Smooth muscle cell (in vitro differentiated cells): ENCODE measurements around the gene WDR74. TPM values are rescaled to one million over a fixed set of nuclear protein-coding genes. Genes with fewer than 3 reads are reported as not detected.
A peak's percentile ranks its signal among the peaks of the same experiment; 100 is the strongest.

Experiments used
- DNase-seq: peaks from one replicate; lab custom pipeline; 2025; ENCODE audit not compliant: unreplicated experiment; lab: John Stamatoyannopoulos, UW
- H2AFZ ChIP-seq: fragments of 200-600 bp; sonication (generic); 2 replicates; pipeline ENCODE4 v1.6.0; 2016; ENCODE audit warnings: antibody characterized with exemption, low read depth, mild to moderate bottlenecking
- H3F3A ChIP-seq: fragments of 200-600 bp; sonication (generic); 2 replicates; pipeline ENCODE4 v1.6.0; 2017; ENCODE audit warnings: antibody characterized with exemption, low read depth
- H3K27ac ChIP-seq: fragments of 200-600 bp; sonication (generic); 2 replicates; pipeline ENCODE4 v1.5.1; 2016; ENCODE audit warnings: low read depth, mild to moderate bottlenecking
- H3K27me3 ChIP-seq: fragments of 200-600 bp; sonication (generic); 2 replicates; pipeline ENCODE4 v1.6.1; 2016; ENCODE audit warnings: low read depth, mild to moderate bottlenecking
- H3K36me3 ChIP-seq: fragments of 200-600 bp; sonication (generic); 2 replicates; pipeline ENCODE4 v1.5.1; 2016; ENCODE audit warnings: low read depth
- H3K4me1 ChIP-seq: fragments of 200-600 bp; sonication (generic); 2 replicates; pipeline ENCODE4 v1.5.1; 2016; ENCODE audit warnings: low read depth
- H3K4me2 ChIP-seq: fragments of 200-600 bp; sonication (generic); 2 replicates; pipeline ENCODE4 v1.6.0; 2016; ENCODE audit warnings: mild to moderate bottlenecking
- H3K4me3 ChIP-seq: fragments of 200-600 bp; sonication (generic); 2 replicates; pipeline ENCODE4 v1.5.1; 2016; ENCODE audit warnings: mild to moderate bottlenecking
- H3K79me2 ChIP-seq: fragments of 200-600 bp; sonication (generic); 2 replicates; pipeline ENCODE4 v1.6.0; 2016; ENCODE audit warnings: low read depth, mild to moderate bottlenecking
- H3K9ac ChIP-seq: fragments of 200-600 bp; sonication (generic); 2 replicates; pipeline ENCODE4 v1.6.0; 2016; ENCODE audit warnings: low read depth
- H3K9me3 ChIP-seq: fragments of 200-600 bp; sonication (generic); replicated peaks from 2 replicates; pipeline ENCODE4 v1.5.1; 2016; ENCODE audit warnings: low read depth
- H4K20me1 ChIP-seq: fragments of 200-600 bp; sonication (generic); 2 replicates; pipeline ENCODE4 v1.6.0; 2016; ENCODE audit warnings: low read depth
- WGBS: methylation state at CpG from one replicate; pipeline ENCODE4 v1.1.7; 2016; ENCODE audit warnings: low lambda C conversion rate; 5-methylcytosine and 5-hydroxymethylcytosine counted together
- polyA plus RNA-seq: library from polyadenylated mRNA; unstranded; fragments of >200 nt; fragmentation: Nextera tagmentation; extraction: Ambion mirVana; gene quantifications from 2 replicates; pipeline ENCODE4 v1.2.1, GENCODE V29; 2016
- total RNA-seq: library from RNA; depleted of rRNA; stranded (reverse); fragments of >200 nt; gene quantifications from 2 replicates; pipeline ENCODE4 v1.2.3, GENCODE V29; 2014
- TF ChIP-seq, protein P1 (sequence below): fragments of 200-600 bp; sonication (generic); IDR thresholded peaks from 2 replicates; pipeline ENCODE4 v1.5.1; 2017; ENCODE audit warnings: borderline replicate concordance, mild to moderate bottlenecking, antibody characterized with exemption; ENCODE audit not compliant: insufficient read depth, poor library complexity, severe bottlenecking

The WDR74 gene
- total and polyA plus RNA-seq, 2 experiments from 2014 or later: 36.6 to 46.1 TPM

DNA sequence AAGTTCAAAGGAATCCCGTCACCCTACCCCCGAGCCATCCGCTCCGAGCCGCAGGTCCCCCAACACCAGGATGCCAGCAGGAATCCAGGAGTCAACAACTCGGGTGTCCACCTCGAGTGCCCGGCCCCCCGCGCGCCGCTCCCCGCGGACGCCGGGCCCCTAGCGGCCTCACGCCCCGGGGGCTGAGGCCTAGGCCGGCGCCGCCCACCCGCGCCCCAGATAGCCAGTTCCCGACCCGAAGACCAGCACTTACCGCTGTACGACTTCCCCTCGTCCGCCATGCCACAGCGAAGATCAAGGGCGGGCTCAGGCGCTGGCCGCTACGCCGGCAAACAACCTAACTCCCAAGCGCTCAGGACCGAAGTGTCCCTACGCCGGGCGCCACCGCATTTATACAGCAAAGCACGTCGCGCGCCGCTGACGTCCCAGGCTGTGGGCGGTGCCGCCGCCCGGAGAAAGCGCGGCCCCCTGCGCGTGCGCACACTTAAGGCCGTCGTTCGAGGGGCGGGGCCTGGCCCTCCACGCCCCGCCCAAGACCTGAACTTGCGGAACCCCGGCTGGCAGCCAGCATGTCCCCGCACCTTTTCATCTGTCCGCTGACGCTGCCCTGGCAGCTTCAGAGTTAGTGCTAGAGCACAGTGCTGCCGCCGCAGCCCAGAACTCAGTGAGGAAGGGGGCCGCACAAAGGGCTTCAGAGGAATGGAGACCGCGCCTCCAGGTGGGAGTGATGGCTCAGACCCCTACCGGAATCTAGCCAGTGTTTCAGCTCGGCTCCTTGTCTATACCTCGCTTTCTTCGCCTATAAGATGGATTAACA lies 34.1 kb downstream of the WDR74 start, which contains the start of gene NXF1:
Gene NXF1 (minus strand): TSS at position 365 of the 817 bp plus-strand sequence. CDS start 84 bp downstream, at position 281.
- peaks cover 32% of the 10 kb centered on the region for H4K20me1 ChIP-seq

DNA sequence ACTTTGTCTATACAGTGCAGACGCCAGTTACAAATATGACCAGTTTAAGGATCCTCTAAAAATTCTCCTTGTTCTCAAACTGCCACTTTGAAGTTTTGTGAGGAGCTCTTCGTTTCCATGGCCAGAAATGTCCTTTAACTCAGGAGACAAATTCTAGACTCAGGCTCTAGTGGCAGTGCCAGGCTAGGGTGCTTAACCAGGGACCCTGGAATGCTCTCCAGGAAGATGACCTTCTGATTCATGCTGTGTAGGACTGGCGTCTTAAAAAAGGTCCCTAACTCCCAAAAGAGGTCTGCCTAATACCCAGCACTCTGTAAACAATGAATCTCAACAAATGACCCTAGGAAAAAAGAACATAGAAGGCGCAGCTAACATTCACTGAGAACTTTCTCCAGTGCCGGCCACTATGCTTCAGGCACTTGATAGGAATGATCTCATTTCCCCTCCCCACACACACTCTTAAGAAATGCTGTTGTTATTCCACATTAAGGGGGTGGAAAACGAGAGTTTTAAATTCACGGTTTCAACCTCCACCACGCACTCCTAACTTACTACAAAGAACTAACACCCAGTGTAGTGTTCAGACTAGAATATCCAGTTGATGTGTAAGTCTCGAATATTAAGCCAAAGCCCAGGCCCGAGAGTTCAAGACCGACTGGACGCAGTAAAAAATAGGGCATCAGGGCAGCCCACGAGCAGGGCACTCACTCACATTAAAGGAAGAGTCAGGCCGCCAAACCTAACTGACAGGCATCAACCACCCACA lies 34.9 kb downstream of the WDR74 start:
- peaks cover 12% of the 10 kb centered on the region for H3K36me3 ChIP-seq
- 11% methylated on average over 14 of the region's 14 CpGs for WGBS
- no peak for DNase-seq
- H3F3A ChIP-seq: peaks cover 30% of the 10 kb centered on the region
- no peaks in the 10 kb centered on the region for H3K27me3 ChIP-seq
- TF ChIP-seq, protein P1, sequence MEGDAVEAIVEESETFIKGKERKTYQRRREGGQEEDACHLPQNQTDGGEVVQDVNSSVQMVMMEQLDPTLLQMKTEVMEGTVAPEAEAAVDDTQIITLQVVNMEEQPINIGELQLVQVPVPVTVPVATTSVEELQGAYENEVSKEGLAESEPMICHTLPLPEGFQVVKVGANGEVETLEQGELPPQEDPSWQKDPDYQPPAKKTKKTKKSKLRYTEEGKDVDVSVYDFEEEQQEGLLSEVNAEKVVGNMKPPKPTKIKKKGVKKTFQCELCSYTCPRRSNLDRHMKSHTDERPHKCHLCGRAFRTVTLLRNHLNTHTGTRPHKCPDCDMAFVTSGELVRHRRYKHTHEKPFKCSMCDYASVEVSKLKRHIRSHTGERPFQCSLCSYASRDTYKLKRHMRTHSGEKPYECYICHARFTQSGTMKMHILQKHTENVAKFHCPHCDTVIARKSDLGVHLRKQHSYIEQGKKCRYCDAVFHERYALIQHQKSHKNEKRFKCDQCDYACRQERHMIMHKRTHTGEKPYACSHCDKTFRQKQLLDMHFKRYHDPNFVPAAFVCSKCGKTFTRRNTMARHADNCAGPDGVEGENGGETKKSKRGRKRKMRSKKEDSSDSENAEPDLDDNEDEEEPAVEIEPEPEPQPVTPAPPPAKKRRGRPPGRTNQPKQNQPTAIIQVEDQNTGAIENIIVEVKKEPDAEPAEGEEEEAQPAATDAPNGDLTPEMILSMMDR: no peak
- H3K9ac ChIP-seq: peak overlapping the region; percentile 94
- no peaks in the 10 kb centered on the region for H3K9me3 ChIP-seq
- H3K4me2 ChIP-seq: peak overlapping the region; percentile 93
- H3K4me3 ChIP-seq: peak overlapping the region; percentile 97
- H3K4me1 ChIP-seq: peaks cover 18% of the 10 kb centered on the region
- H2AFZ ChIP-seq: no peak overlapping the region
- peak overlapping the region; percentile 91 for H3K27ac ChIP-seq
- H3K79me2 ChIP-seq: peaks cover 33% of the 10 kb centered on the region
- H4K20me1 ChIP-seq: peaks cover 32% of the 10 kb centered on the region

More for the DNA sequence above, 34.1 kb downstream of the WDR74 start, which contains the start of gene NXF1:
- H3K4me2 ChIP-seq: peak within 1 kb of the TSS; percentile 93
- H3K27ac ChIP-seq: peak within 1 kb of the TSS; percentile 91
- peaks cover 30% of the 10 kb centered on the region for H3F3A ChIP-seq
- H3K9me3 ChIP-seq: no peaks in the 10 kb centered on the region
- peak within 1 kb of the TSS; percentile 97 for H3K4me3 ChIP-seq
- peak; percentile 90 for DNase-seq
- WGBS: 1% methylated on average over 61 of the region's 77 CpGs
- peaks cover 33% of the 10 kb centered on the region for H3K79me2 ChIP-seq
- no peak within 1 kb of the TSS for H2AFZ ChIP-seq
- H3K4me1 ChIP-seq: peaks cover 18% of the 10 kb centered on the region
- H3K36me3 ChIP-seq: peaks cover 6% of the 10 kb centered on the region
- no peaks in the 10 kb centered on the region for H3K27me3 ChIP-seq
- TF ChIP-seq, protein P1: peak; percentile 9
- H3K9ac ChIP-seq: peak within 1 kb of the TSS; percentile 94

DNA sequence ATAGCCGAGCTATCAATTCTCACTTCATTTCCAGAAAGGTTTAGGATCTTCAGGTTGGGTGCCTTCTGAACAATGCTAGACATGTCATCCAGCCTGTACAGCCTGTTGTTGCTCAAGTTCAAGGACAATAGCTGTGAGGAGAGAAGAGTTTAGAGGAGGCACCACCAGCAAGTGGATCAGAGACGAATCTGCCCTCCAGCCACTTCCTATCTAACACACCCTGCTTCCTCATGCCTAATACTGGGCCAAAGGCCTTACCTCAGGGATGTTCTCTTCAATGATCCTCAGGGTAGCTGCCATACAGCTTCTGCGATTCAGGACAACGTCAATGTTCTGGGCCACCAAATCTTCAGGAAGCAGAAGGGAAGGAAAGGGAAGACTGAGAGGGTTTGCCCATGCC lies 38.3 kb downstream of the WDR74 start:
- Histone ChIP-seq H2AFZ (no peak overlapping the region), H4K20me1 (peaks cover 32% of the 10 kb centered on the region), H3K4me2 (no peak overlapping the region), H3F3A (peaks cover 11% of the 10 kb centered on the region), H3K9ac (no peak overlapping the region), H3K36me3 (peaks cover 18% of the 10 kb centered on the region), H3K9me3 (no peaks in the 10 kb centered on the region), H3K79me2 (peaks cover 33% of the 10 kb centered on the region), H3K27ac (no peak overlapping the region), H3K27me3 (no peaks in the 10 kb centered on the region), H3K4me1 (peaks cover 10% of the 10 kb centered on the region), H3K4me3 (no peak overlapping the region)
- DNase-seq: no peak
- WGBS: 100% methylated on average over 4 of the region's 4 CpGs
- TF ChIP-seq, protein P1: no peak
